ENCODE measurements around the gene UBE3C.
A peak's percentile ranks its signal among the peaks of the same experiment; 100 is the strongest.
"Not testable (repeated sequence)": the region's sequence is repeated elsewhere in the genome, so short reads cannot be mapped to it uniquely, and the experiment has no call there.

Gene UBE3C

GRCh38 chr7:157271315-157271990 lies 132.7 kb downstream of the UBE3C start:
- no peaks in the 10 kb centered on the region for H3K27me3 ChIP-seq (ENCODE audit: insufficient read depth, low read length, poor library complexity)
- H3K4me3 ChIP-seq (ENCODE audit: low read length): no peak overlapping the region
- WGBS (ENCODE audit: extremely low coverage, insufficient coverage, low lambda C conversion rate): no CpG with 5 or more reads among the region's 15 CpGs
- no peak overlapping the region for H4K8ac ChIP-seq (ENCODE audit: low read depth, low read length)
- H3K36me3 ChIP-seq (ENCODE audit: control insufficient read depth, insufficient read depth, low read length): peaks cover 8% of the 10 kb centered on the region
- no peak overlapping the region for H2BK15ac ChIP-seq (replicated peaks; ENCODE audit: low read depth)
- H2AK5ac ChIP-seq (ENCODE audit: low read length): no peak overlapping the region
- H3K4me2 ChIP-seq (ENCODE audit: low read length): no peak overlapping the region
- H3K56ac ChIP-seq (ENCODE audit: low read length): no peak overlapping the region
- DNase-seq: peak; percentile 38
- H3K23ac ChIP-seq (ENCODE audit: low read length): no peak overlapping the region
- H3K9ac ChIP-seq (ENCODE audit: low read length): no peak overlapping the region
- no peaks in the 10 kb centered on the region for H3K4me1 ChIP-seq (ENCODE audit: control insufficient read depth, low read depth, low read length)
- H3K27ac ChIP-seq (ENCODE audit: low read depth, low read length): no peak overlapping the region
- H2BK5ac ChIP-seq (ENCODE audit: low read length): no peak overlapping the region
- H3K4ac ChIP-seq (ENCODE audit: low read depth, low read length): no peak overlapping the region
- H3K18ac ChIP-seq (ENCODE audit: low read length): no peak overlapping the region
- no peaks in the 10 kb centered on the region for H3K79me1 ChIP-seq (ENCODE audit: low read length)
- H2BK120ac ChIP-seq (ENCODE audit: low read depth, low read length): no peak overlapping the region
- H3K79me2 ChIP-seq (ENCODE audit: control insufficient read depth, insufficient read depth, low read length): no peaks in the 10 kb centered on the region
- no peak overlapping the region for H4K5ac ChIP-seq (ENCODE audit: low read length)

GRCh38 chr7:157271991-157272324 lies 133.2 kb downstream of the UBE3C start:
- H2BK120ac ChIP-seq (ENCODE audit: low read depth, low read length): no peak overlapping the region
- H3K27me3 ChIP-seq (ENCODE audit: insufficient read depth, low read length, poor library complexity): no peaks in the 10 kb centered on the region
- no peak for DNase-seq
- no peak overlapping the region for H3K56ac ChIP-seq (ENCODE audit: low read length)
- H3K9ac ChIP-seq (ENCODE audit: low read length): no peak overlapping the region
- H3K79me2 ChIP-seq (ENCODE audit: control insufficient read depth, insufficient read depth, low read length): no peaks in the 10 kb centered on the region
- no peak overlapping the region for H2BK5ac ChIP-seq (ENCODE audit: low read length)
- no peak overlapping the region for H4K5ac ChIP-seq (ENCODE audit: low read length)
- H3K4me3 ChIP-seq (ENCODE audit: low read length): no peak overlapping the region
- peaks cover 8% of the 10 kb centered on the region for H3K36me3 ChIP-seq (ENCODE audit: control insufficient read depth, insufficient read depth, low read length)
- H3K18ac ChIP-seq (ENCODE audit: low read length): no peak overlapping the region
- no peak overlapping the region for H2BK15ac ChIP-seq (replicated peaks; ENCODE audit: low read depth)
- H3K4ac ChIP-seq (ENCODE audit: low read depth, low read length): no peak overlapping the region
- H3K4me1 ChIP-seq (ENCODE audit: control insufficient read depth, low read depth, low read length): no peaks in the 10 kb centered on the region
- H4K8ac ChIP-seq (ENCODE audit: low read depth, low read length): no peak overlapping the region
- H3K27ac ChIP-seq (ENCODE audit: low read depth, low read length): no peak overlapping the region
- H3K79me1 ChIP-seq (ENCODE audit: low read length): no peaks in the 10 kb centered on the region
- no CpG with 5 or more reads among the region's 9 CpGs for WGBS (ENCODE audit: extremely low coverage, insufficient coverage, low lambda C conversion rate)
- no peak overlapping the region for H2AK5ac ChIP-seq (ENCODE audit: low read length)
- H3K4me2 ChIP-seq (ENCODE audit: low read length): no peak overlapping the region
- H3K23ac ChIP-seq (ENCODE audit: low read length): no peak overlapping the region

DNA sequence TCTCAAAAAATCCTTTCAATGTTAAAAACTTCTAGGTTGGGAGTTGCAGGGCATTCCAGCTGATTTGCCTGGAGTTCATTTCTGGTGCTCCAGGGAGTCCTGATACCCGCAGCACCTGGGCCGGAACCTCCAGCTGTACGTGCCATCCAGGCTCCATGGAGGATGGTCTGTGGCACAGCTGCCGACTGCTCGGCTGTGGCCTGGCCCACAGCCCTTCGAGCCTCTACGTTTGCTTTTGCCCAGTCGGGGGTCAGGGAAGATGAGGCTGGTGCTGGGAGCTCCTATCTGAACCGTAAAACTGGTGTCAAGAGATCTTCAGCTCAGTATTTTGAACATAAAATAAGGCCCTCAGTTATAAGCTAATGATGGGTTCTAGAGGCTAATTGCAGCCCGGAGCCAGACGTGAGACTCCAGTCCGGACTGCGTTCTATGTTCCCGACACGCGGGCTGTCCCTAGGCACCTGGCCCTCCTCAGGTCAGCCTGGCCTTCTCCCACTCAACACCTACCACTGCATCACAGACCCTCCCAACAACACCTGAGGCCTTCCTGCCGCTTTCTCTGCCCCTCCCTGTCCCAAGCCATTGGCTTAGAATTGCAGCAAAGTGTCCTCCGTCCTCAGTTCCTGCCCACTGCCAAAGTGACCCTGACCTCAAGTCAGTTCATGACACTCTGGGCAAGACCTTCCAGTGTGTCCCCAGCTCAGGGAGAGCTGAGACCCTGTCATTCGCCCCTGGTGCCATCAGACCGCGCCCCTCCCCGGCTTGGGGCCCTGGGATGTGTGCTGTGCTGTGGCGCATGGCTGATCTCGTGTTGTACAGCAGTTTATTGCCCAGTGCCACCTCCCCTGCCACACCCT lies 133.9 kb downstream of the UBE3C start:
- no peak overlapping the region for H3K27ac ChIP-seq (ENCODE audit: low read depth, low read length)

GRCh38 chr7:157273208-157274093 lies 134.7 kb downstream of the UBE3C start:
- no CpG with 5 or more reads among the region's 23 CpGs for WGBS (ENCODE audit: extremely low coverage, insufficient coverage, low lambda C conversion rate)
- no peak overlapping the region for H3K27ac ChIP-seq (ENCODE audit: low read depth, low read length)
- H2BK5ac ChIP-seq (ENCODE audit: low read length): no peak overlapping the region
- H3K18ac ChIP-seq (ENCODE audit: low read length): no peak overlapping the region
- no peak overlapping the region for H3K4me3 ChIP-seq (ENCODE audit: low read length)
- H4K8ac ChIP-seq (ENCODE audit: low read depth, low read length): no peak overlapping the region
- no peak overlapping the region for H2AK5ac ChIP-seq (ENCODE audit: low read length)
- no peaks in the 10 kb centered on the region for H3K79me2 ChIP-seq (ENCODE audit: control insufficient read depth, insufficient read depth, low read length)
- H2BK120ac ChIP-seq (ENCODE audit: low read depth, low read length): no peak overlapping the region
- H3K27me3 ChIP-seq (ENCODE audit: insufficient read depth, low read length, poor library complexity): no peaks in the 10 kb centered on the region
- H3K4ac ChIP-seq (ENCODE audit: low read depth, low read length): no peak overlapping the region
- peak; percentile 81 for DNase-seq
- peaks cover 6% of the 10 kb centered on the region for H3K36me3 ChIP-seq (ENCODE audit: control insufficient read depth, insufficient read depth, low read length)
- H3K4me1 ChIP-seq (ENCODE audit: control insufficient read depth, low read depth, low read length): no peaks in the 10 kb centered on the region
- no peak overlapping the region for H3K23ac ChIP-seq (ENCODE audit: low read length)
- no peaks in the 10 kb centered on the region for H3K79me1 ChIP-seq (ENCODE audit: low read length)
- no peak overlapping the region for H3K4me2 ChIP-seq (ENCODE audit: low read length)
- H3K9ac ChIP-seq (ENCODE audit: low read length): no peak overlapping the region
- no peak overlapping the region for H2BK15ac ChIP-seq (replicated peaks; ENCODE audit: low read depth)
- H4K5ac ChIP-seq (ENCODE audit: low read length): no peak overlapping the region
- H3K56ac ChIP-seq (ENCODE audit: low read length): no peak overlapping the region

More for the DNA sequence above, 133.9 kb downstream of the UBE3C start:
- H2BK15ac ChIP-seq (replicated peaks; ENCODE audit: low read depth): no peak overlapping the region
- no peak overlapping the region for H2BK5ac ChIP-seq (ENCODE audit: low read length)
- H2BK120ac ChIP-seq (ENCODE audit: low read depth, low read length): no peak overlapping the region
- no peak overlapping the region for H2AK5ac ChIP-seq (ENCODE audit: low read length)
- no peak overlapping the region for H3K9ac ChIP-seq (ENCODE audit: low read length)
- H3K36me3 ChIP-seq (ENCODE audit: control insufficient read depth, insufficient read depth, low read length): peaks cover 7% of the 10 kb centered on the region
- no CpG with 5 or more reads among the region's 24 CpGs for WGBS (ENCODE audit: extremely low coverage, insufficient coverage, low lambda C conversion rate)
- H3K4me2 ChIP-seq (ENCODE audit: low read length): no peak overlapping the region
- no peak overlapping the region for H3K56ac ChIP-seq (ENCODE audit: low read length)
- H4K5ac ChIP-seq (ENCODE audit: low read length): no peak overlapping the region
- no peak overlapping the region for H3K4me3 ChIP-seq (ENCODE audit: low read length)
- no peaks in the 10 kb centered on the region for H3K79me1 ChIP-seq (ENCODE audit: low read length)
- no peaks in the 10 kb centered on the region for H3K79me2 ChIP-seq (ENCODE audit: control insufficient read depth, insufficient read depth, low read length)
- no peak overlapping the region for H3K23ac ChIP-seq (ENCODE audit: low read length)
- no peaks in the 10 kb centered on the region for H3K4me1 ChIP-seq (ENCODE audit: control insufficient read depth, low read depth, low read length)
- no peak for DNase-seq
- no peak overlapping the region for H3K18ac ChIP-seq (ENCODE audit: low read length)
- H3K27me3 ChIP-seq (ENCODE audit: insufficient read depth, low read length, poor library complexity): no peaks in the 10 kb centered on the region
- no peak overlapping the region for H3K4ac ChIP-seq (ENCODE audit: low read depth, low read length)
- no peak overlapping the region for H4K8ac ChIP-seq (ENCODE audit: low read depth, low read length)

DNA sequence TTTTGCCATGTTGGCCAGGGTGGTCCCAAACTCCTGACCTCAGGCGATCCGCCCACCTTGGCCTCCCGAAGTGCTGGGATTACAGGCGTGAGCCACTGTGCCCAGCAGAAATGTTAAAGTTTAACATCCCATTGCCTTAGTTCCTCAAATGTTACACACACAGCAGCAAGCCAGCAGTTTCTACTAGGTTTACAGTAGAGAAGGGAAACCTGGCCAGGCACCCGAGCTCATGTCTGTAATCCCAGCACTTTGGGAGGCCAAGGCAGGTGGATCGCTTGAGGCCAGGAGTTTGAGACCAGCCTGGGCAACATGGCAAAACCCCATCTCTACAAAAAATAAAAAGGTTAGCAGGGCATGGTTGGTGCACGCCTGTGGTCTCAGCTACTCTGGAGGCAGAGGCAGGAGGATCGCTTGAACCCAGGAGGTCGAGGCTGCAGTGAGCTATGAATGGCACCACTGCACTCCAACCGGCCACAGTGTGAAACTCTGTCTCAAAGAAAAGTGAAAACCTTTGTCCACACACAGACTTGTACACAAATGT lies 135.4 kb downstream of the UBE3C start:
- no CpG with 5 or more reads among the region's 10 CpGs for WGBS (ENCODE audit: extremely low coverage, insufficient coverage, low lambda C conversion rate)
- not testable (repeated sequence) for H3K18ac ChIP-seq (ENCODE audit: low read length); H3K4ac ChIP-seq (ENCODE audit: low read depth, low read length); H3K79me2 ChIP-seq (ENCODE audit: control insufficient read depth, insufficient read depth, low read length); H3K79me1 ChIP-seq (ENCODE audit: low read length); H3K56ac ChIP-seq (ENCODE audit: low read length); H4K5ac ChIP-seq (ENCODE audit: low read length); H3K4me1 ChIP-seq (ENCODE audit: control insufficient read depth, low read depth, low read length); H4K8ac ChIP-seq (ENCODE audit: low read depth, low read length); DNase-seq; H3K36me3 ChIP-seq (ENCODE audit: control insufficient read depth, insufficient read depth, low read length); H3K23ac ChIP-seq (ENCODE audit: low read length); H2BK5ac ChIP-seq (ENCODE audit: low read length); H2BK120ac ChIP-seq (ENCODE audit: low read depth, low read length); H3K4me3 ChIP-seq (ENCODE audit: low read length); H3K4me2 ChIP-seq (ENCODE audit: low read length); H2BK15ac ChIP-seq (replicated peaks; ENCODE audit: low read depth); H3K27me3 ChIP-seq (ENCODE audit: insufficient read depth, low read length, poor library complexity); H3K27ac ChIP-seq (ENCODE audit: low read depth, low read length); H3K9ac ChIP-seq (ENCODE audit: low read length); H2AK5ac ChIP-seq (ENCODE audit: low read length)

All from mesendoderm (in vitro differentiated cells).